RWPE2 (cell line): Measurements from ENCODE around the gene ADAD2.

Experiments
- ATAC-seq: fragments of 200-7000 bp; cut with Tn5 transposase; 3 replicates; pipeline ENCODE4 v1.9.1; 2021; ENCODE audit warnings: low read depth
- DNase-seq: peaks from one replicate; pipeline ENCODE4 v3.0.0-alpha.2; 2020; ENCODE audit warnings: low spot score
- H3K27ac ChIP-seq: fragments of 450-650 bp; 2 replicates; pipeline ENCODE4 v1.5.1; 2017; ENCODE audit warnings: mild to moderate bottlenecking; ENCODE audit not compliant: poor library complexity, severe bottlenecking
- H3K27me3 ChIP-seq: fragments of 250-450 bp; sonication (Bioruptor Pico); 2 replicates; pipeline ENCODE4 v1.5.1; 2021; ENCODE audit warnings: mild to moderate bottlenecking, moderate library complexity; ENCODE audit not compliant: insufficient read depth, poor library complexity, severe bottlenecking
- H3K36me3 ChIP-seq: fragments of 250-450 bp; sonication (Bioruptor Pico); 2 replicates; pipeline ENCODE4 v1.5.1; 2020; ENCODE audit warnings: low read depth, mild to moderate bottlenecking, moderate library complexity
- H3K4me1 ChIP-seq: fragments of 250-450 bp; sonication (Bioruptor Pico); 2 replicates; pipeline ENCODE4 v1.5.1; 2021; ENCODE audit warnings: mild to moderate bottlenecking, moderate library complexity; ENCODE audit not compliant: insufficient read depth, poor library complexity, severe bottlenecking
- H3K4me3 ChIP-seq: fragments of 250-450 bp; sonication (Bioruptor Pico); 2 replicates; pipeline ENCODE4 v1.5.1; 2021; ENCODE audit warnings: mild to moderate bottlenecking, moderate library complexity; ENCODE audit not compliant: severe bottlenecking
- H3K9me3 ChIP-seq: fragments of 250-450 bp; sonication (Bioruptor Pico); 2 replicates; pipeline ENCODE4 v1.5.1; 2021; ENCODE audit warnings: mild to moderate bottlenecking, moderate library complexity; ENCODE audit not compliant: severe bottlenecking
- TF ChIP-seq, protein P1 (sequence below): fragments of 450-650 bp; IDR thresholded peaks from one replicate; pipeline ENCODE4 v1.5.1; 2017; ENCODE audit warnings: mild to moderate bottlenecking, moderate library complexity; ENCODE audit not compliant: poor library complexity, severe bottlenecking

ADAD2 gene

GRCh38 chr16:84226026-84226425, 35.1 kb downstream of the ADAD2 start:
- TF ChIP-seq, protein P1, sequence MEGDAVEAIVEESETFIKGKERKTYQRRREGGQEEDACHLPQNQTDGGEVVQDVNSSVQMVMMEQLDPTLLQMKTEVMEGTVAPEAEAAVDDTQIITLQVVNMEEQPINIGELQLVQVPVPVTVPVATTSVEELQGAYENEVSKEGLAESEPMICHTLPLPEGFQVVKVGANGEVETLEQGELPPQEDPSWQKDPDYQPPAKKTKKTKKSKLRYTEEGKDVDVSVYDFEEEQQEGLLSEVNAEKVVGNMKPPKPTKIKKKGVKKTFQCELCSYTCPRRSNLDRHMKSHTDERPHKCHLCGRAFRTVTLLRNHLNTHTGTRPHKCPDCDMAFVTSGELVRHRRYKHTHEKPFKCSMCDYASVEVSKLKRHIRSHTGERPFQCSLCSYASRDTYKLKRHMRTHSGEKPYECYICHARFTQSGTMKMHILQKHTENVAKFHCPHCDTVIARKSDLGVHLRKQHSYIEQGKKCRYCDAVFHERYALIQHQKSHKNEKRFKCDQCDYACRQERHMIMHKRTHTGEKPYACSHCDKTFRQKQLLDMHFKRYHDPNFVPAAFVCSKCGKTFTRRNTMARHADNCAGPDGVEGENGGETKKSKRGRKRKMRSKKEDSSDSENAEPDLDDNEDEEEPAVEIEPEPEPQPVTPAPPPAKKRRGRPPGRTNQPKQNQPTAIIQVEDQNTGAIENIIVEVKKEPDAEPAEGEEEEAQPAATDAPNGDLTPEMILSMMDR: no peak
- Histone ChIP-seq H3K27ac (no peak overlapping the region), H3K4me3 (no peak overlapping the region), H3K36me3 (no peaks in the 10 kb centered on the region), H3K4me1 (no peaks in the 10 kb centered on the region), H3K27me3 (no peaks in the 10 kb centered on the region), H3K9me3 (no peaks in the 10 kb centered on the region)
- ATAC-seq (no peak), DNase-seq (no peak)

DNA sequence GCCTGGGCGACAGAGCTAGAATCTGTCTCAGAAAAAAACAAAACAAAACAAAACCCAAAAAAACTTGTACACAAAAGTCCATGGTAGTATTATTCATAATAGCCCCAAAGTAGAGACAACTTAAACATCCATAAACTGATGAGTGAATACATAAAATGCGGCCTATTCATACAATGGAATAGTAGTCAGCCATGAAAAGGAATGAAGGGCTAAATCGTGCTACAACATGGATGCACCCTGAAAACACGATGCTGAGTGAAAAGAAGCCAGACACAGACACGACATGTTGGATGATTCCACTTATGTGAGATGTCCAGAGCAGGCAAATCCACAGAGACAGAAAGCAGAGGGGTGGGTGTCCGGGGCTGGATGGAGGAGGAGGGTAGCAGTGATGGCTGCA, 36.6 kb downstream of the ADAD2 start:
- H3K4me1 ChIP-seq: no peaks in the 10 kb centered on the region
- H3K36me3 ChIP-seq: no peaks in the 10 kb centered on the region
- H3K4me3 ChIP-seq: no peak overlapping the region
- H3K27me3 ChIP-seq: no peaks in the 10 kb centered on the region
- ATAC-seq (no peak), DNase-seq (no peak)
- no peaks in the 10 kb centered on the region for H3K9me3 ChIP-seq
- no peak overlapping the region for H3K27ac ChIP-seq
- TF ChIP-seq, protein P1: no peak

- H3K27ac ChIP-seq: no peak overlapping the region
- no peak for DNase-seq
Observed at GRCh38 chr16:84228256-84228838, 37.4 kb downstream of the ADAD2 start.

GRCh38 chr16:84229471-84229870, 38.5 kb downstream of the ADAD2 start:
- DNase-seq (no peak), ATAC-seq (no peak)
- TF ChIP-seq, protein P1: no peak
- Histone ChIP-seq H3K27ac (no peak overlapping the region), H3K36me3 (no peaks in the 10 kb centered on the region), H3K27me3 (no peaks in the 10 kb centered on the region), H3K4me1 (no peaks in the 10 kb centered on the region), H3K4me3 (no peak overlapping the region), H3K9me3 (no peaks in the 10 kb centered on the region)

More at GRCh38 chr16:84228256-84228838, 37.4 kb downstream of the ADAD2 start:
- no peaks in the 10 kb centered on the region for H3K27me3 ChIP-seq
- no peaks in the 10 kb centered on the region for H3K36me3 ChIP-seq
- ATAC-seq: peak; percentile 87
- H3K4me1 ChIP-seq: no peaks in the 10 kb centered on the region
- H3K9me3 ChIP-seq: no peaks in the 10 kb centered on the region
- no peak overlapping the region for H3K4me3 ChIP-seq
- TF ChIP-seq, protein P1: no peak

DNA sequence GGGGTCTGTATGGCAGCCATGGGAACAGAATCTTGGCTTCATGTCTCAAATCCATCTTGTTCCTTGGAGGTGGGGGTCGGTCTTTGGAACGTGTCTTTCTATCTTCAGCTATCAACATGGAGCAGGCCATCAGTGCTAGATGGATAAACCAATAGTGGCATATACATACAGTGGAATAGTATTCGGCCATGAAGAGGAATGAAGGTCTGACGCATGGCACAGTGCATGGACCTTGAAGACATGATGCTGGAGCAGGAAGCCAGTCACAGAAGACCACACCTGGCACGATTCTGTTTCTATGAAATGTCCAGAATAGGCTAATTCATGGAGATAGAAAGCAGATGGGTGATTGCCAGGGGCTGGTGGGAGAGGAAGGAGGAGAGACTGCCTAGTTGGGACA, 41.1 kb downstream of the ADAD2 start:
- no peaks in the 10 kb centered on the region for H3K9me3 ChIP-seq
- ATAC-seq (no peak), DNase-seq (no peak)
- no peaks in the 10 kb centered on the region for H3K27me3 ChIP-seq
- TF ChIP-seq, protein P1: no peak
- no peak overlapping the region for H3K27ac ChIP-seq
- H3K36me3 ChIP-seq: no peaks in the 10 kb centered on the region
- H3K4me1 ChIP-seq: no peaks in the 10 kb centered on the region
- H3K4me3 ChIP-seq: no peak overlapping the region
